PC-9 (cell line): ENCODE measurements around the gene LIMS1.

Source experiments
- EZH2 ChIP-seq: fragments of 200-600 bp; sonication (generic); IDR thresholded peaks from 2 replicates; pipeline ENCODE4 v1.8.0; 2017; ENCODE audit warnings: antibody characterized with exemption, low read depth
- TF ChIP-seq, protein P1 (sequence below): fragments of 200-600 bp; sonication (generic); conservative IDR thresholded peaks from 2 replicates; pipeline ENCODE4 v1.6.1; 2017; ENCODE audit warnings: mixed run types, antibody characterized with exemption, mild to moderate bottlenecking, moderate library complexity

GRCh38 chr2:108691447-108691846 is 157.2 kb downstream of the LIMS1 start:
- TF ChIP-seq, protein P1, sequence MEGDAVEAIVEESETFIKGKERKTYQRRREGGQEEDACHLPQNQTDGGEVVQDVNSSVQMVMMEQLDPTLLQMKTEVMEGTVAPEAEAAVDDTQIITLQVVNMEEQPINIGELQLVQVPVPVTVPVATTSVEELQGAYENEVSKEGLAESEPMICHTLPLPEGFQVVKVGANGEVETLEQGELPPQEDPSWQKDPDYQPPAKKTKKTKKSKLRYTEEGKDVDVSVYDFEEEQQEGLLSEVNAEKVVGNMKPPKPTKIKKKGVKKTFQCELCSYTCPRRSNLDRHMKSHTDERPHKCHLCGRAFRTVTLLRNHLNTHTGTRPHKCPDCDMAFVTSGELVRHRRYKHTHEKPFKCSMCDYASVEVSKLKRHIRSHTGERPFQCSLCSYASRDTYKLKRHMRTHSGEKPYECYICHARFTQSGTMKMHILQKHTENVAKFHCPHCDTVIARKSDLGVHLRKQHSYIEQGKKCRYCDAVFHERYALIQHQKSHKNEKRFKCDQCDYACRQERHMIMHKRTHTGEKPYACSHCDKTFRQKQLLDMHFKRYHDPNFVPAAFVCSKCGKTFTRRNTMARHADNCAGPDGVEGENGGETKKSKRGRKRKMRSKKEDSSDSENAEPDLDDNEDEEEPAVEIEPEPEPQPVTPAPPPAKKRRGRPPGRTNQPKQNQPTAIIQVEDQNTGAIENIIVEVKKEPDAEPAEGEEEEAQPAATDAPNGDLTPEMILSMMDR = no peak
- TF ChIP-seq EZH2 = no peak
